KOPT-K1 (cell line): ENCODE results near the gene NPTN.
"Not testable (repeated sequence)": the region's sequence is repeated elsewhere in the genome, so short reads cannot be mapped to it uniquely, and the experiment has no call there.

Experiments used
- H3K27ac ChIP-seq: fragments of 200-600 bp; sonication (generic); 2 replicates; pipeline ENCODE4 v1.5.1; 2016; ENCODE audit warnings: antibody characterized with exemption, mild to moderate bottlenecking, low read depth, low read length; ENCODE audit not compliant: poor library complexity, severe bottlenecking
- H3K36me3 ChIP-seq: fragments of 200-600 bp; sonication (generic); 2 replicates; pipeline ENCODE4 v1.5.1; 2017; ENCODE audit warnings: antibody characterized with exemption, mild to moderate bottlenecking, low read length, moderate library complexity; ENCODE audit not compliant: insufficient read depth
- H3K9me3 ChIP-seq: fragments of 200-600 bp; sonication (generic); 2 replicates; pipeline ENCODE4 v1.5.1; 2017; ENCODE audit warnings: antibody characterized with exemption, low read length, mild to moderate bottlenecking; ENCODE audit not compliant: insufficient read depth, poor library complexity, severe bottlenecking

NPTN gene

DNA sequence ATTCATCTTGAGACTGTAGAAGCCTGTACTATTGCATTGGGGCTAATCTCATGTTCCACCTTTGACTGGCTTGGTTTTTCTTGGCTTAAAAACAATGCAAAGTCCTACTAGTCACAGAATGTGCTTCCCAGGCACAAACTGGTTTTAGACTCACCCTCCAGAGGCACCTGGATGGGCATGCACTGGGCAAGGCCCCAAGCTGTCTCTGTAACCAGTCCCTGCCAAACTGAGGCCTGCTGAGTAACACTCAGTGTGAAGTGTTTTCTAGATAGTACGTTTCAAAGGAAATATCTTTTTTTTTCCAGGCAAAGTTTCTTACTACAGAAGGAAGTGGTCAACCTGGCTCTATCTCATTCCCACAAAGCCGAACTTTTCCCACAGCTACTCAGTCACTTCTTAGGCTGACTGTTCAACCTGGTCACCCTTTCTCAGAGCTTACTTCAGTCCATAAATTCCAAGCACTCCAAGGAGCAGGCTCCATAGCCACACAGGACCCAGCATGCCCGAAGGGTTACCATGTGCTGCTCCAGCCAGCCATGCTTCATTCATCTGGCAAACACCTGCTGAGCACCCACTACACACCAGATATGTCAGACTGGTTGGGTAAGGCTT is 57.4 kb downstream of the NPTN start:
- H3K9me3 ChIP-seq, result no peaks in the 10 kb centered on the region
- H3K27ac ChIP-seq, result no peak overlapping the region
- H3K36me3 ChIP-seq, result peaks cover 24% of the 10 kb centered on the region; the same call in 1 of the 2 replicates

DNA sequence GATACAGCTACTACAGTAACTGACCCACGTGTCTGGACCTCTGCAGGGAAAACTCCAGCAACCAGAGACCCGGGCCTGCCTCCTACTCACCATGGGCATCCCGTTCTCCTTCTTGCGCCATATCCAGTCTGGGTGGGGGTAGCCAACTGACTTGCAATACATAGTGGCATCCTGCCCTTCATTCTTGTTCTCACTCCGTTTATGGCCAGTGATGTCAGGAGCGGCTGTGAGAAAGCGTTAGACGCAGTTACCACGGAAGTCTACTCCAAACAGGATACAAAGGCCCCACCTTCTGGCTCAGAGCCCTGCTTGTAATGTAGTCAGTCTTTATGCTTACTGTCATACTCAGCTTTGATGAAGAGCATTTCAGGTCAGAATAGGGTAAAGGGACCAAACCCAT is 59.6 kb downstream of the NPTN start:
- no peak overlapping the region for H3K27ac ChIP-seq
- H3K36me3 ChIP-seq, result peaks cover 41% of the 10 kb centered on the region; the same call in 1 of the 2 replicates
- no peaks in the 10 kb centered on the region for H3K9me3 ChIP-seq

DNA sequence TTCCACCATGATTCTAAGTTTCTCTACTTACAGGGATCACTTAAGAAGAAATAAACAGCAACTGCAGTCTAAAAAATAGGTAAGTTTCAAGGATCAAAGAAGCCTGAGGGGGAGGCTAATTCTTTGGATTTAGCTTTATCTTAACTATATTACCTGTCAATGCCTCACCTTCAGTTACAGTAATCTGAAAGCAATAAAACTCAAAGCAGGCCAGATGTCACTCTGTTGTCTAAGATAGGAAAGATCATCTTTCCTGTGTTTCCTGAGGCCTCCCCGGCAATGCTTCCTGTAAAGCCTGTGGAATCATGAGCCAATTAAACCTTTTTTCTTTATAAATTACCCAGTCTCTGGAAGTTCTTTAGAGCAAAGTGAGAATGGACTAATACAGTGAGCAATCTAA is 60.2 kb downstream of the NPTN start:
- H3K36me3 ChIP-seq, result peaks cover 46% of the 10 kb centered on the region; the same call in 1 of the 2 replicates
- H3K27ac ChIP-seq, result no peak overlapping the region
- no peaks in the 10 kb centered on the region for H3K9me3 ChIP-seq

DNA sequence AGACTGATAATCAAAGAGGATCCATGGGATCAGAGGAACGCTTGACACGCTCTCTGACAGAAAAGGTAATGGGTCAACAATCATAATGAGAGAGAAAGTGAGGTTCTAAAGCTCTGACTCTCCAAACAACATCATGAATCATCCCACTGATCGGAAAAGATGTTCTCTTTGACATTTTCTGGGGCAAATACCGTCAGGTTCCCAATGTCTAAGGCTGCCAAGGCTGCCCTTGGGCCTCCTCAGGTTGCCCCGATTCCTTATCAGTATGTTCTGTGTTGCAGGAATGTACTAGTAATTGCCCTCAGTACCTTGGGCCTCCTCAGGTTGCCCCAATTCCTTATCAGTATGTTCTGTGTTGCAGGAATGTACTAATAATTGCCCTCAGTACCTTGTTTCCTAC is 60.9 kb downstream of the NPTN start:
- Histone ChIP-seq H3K9me3 (no peaks in the 10 kb centered on the region), H3K27ac (no peak overlapping the region), H3K36me3 (peaks cover 53% of the 10 kb centered on the region; the same call in 1 of the 2 replicates)

DNA sequence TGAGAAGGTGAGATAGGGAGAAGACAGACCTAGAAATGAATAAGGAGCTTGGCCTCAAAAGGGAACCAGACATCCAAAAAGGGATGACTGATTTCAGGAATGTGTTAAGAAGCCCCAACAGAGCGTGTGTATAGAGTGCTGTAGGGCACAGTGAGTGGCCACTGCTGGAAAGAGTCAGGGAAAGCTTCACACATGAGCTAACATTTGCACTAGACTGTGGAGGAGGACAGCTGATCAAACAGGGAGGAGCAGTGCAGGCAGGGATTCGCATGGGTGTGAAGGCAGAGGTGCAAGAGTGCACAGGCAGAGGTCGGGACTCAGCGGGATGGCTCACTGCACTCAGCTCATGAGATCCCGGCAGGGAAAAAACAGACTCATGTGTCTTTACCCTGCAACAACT is 61.8 kb downstream of the NPTN start:
- Histone ChIP-seq H3K27ac (no peak overlapping the region), H3K9me3 (no peaks in the 10 kb centered on the region), H3K36me3 (peaks cover 58% of the 10 kb centered on the region; the same call in 1 of the 2 replicates)

DNA sequence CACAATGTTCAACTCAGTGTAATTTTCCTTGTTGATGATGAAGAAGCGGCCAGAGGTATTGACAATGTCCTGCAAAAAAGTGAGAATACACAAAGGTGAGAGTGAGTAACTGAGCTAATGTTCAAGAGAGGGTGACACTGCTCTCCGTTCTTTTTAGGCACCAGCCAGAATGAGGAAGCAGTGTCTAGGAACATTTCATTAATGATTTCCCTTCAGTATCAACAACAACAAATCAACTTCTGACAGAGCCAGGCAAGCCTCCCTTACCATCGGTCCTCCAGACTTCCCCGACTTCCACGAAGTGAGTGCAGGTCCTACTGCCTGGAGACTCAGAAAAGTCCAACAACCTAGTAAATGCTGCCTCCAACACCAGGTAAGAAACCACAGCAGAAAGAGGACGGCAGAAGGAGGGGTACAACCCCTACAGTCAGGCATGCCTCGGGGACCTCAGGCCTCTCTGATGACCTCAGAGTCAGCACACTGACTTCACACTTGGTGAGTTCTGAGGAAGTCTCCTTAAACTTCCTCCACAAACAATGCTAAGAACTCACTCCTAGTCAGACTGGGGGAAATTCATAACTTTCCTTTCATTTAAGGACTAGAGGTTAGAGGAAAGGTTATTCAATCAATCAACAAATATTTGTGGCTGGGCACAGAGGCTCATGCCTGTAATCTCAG is 62.7 kb downstream of the NPTN start:
- H3K36me3 ChIP-seq, result peaks cover 54% of the 10 kb centered on the region; the same call in 1 of the 2 replicates
- no peak overlapping the region for H3K27ac ChIP-seq
- no peaks in the 10 kb centered on the region for H3K9me3 ChIP-seq

DNA sequence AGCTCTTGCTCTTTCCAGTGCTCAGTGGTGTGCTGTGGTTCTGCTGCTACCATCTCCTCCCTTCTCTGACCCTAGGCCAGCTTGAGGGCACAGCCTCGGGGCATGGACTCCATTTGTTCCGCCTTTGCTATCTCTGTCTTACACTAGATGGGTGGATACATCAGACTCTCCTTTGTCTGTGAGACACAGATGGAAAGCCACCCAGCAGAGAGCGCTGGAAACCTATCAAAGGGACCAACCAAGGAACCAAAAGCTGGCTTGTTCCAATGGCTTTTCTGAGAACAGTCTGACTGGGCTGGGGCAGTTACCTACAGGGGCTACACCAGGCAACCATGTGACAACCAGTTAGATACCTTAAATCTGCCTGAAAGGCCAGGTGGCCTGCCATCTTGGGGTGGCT is 63.8 kb downstream of the NPTN start:
- Histone ChIP-seq H3K36me3 (peaks cover 60% of the 10 kb centered on the region; the same call in 1 of the 2 replicates), H3K9me3 (no peaks in the 10 kb centered on the region), H3K27ac (no peak overlapping the region)

DNA sequence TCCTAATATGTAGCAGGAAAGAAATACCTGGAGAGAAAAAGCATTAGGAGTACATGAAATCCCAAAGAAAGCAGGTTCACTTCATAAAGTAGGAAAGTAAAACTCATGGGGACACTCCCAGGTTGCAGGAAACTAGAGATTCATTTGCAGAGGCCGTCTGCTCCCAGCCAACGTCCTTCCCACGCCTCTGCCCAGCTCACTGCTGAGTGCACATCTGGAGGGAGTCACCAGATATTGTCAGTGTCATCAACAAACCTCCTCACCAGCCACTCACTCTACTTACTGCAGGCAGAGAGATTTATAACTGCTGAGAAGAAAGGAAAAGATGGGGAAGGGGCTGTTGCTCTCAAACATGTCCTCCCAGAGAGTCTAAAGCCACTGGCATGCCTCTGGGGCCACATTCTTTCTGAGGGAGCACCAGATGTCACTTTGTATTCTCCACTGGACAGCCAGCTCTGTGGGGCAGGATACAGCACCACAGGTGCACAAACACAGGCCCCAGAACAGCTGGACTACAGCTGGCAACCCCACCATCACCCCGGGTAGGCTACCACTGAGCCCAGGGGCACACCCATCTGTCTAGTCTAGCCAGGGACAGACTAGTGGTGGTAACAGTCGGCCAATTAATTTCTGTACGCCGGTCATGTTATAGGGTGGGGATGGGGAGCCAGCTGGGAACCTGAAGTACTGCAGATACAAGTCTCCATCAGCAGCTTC is 64.5 kb downstream of the NPTN start:
- no peak overlapping the region for H3K27ac ChIP-seq
- H3K9me3 ChIP-seq, result no peaks in the 10 kb centered on the region
- H3K36me3 ChIP-seq, result peaks cover 65% of the 10 kb centered on the region; the same call in 1 of the 2 replicates

DNA sequence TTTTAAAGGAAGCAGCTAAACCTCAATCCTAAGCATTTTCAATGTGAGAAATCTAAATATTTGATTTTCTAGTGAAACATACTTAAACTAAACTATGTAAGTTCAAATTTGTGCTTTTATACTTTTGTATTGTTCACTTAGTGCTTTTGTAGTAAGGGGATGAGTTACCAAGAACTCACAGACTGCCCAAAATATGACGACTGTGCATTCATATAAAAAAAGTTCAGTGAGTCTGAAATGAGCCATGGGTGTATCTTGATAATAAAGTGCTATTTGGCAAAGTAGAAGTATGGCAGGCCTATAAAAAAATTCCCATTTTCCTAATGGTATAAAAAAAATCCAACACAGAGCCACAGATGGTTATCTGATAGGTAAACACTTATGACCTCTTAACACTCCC is 66.2 kb downstream of the NPTN start:
- H3K9me3 ChIP-seq, result no peaks in the 10 kb centered on the region
- H3K27ac ChIP-seq, result no peak overlapping the region
- H3K36me3 ChIP-seq, result peaks cover 77% of the 10 kb centered on the region; the same call in 1 of the 2 replicates

DNA sequence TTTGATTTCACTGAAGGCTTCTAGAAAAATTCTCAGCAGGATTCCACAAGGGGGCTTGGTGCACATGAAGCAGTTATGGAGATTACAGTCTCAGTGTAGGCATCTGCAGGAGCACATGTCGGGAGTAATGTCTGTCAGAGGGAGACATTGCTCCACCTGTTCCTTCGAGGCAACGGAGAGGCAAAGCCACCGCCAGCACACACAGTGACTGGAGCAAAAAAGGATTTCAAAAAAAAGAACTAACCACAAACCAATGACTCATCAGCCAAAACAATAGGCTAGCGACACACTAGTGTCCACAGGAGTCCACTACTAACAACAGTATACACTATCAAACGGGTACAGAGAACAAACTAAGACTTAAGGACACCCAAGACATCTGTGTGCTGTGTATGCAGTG is 68.9 kb downstream of the NPTN start:
- Histone ChIP-seq H3K9me3 (no peaks in the 10 kb centered on the region), H3K36me3 (peaks cover 60% of the 10 kb centered on the region; the same call in 1 of the 2 replicates), H3K27ac (no peak overlapping the region)

DNA sequence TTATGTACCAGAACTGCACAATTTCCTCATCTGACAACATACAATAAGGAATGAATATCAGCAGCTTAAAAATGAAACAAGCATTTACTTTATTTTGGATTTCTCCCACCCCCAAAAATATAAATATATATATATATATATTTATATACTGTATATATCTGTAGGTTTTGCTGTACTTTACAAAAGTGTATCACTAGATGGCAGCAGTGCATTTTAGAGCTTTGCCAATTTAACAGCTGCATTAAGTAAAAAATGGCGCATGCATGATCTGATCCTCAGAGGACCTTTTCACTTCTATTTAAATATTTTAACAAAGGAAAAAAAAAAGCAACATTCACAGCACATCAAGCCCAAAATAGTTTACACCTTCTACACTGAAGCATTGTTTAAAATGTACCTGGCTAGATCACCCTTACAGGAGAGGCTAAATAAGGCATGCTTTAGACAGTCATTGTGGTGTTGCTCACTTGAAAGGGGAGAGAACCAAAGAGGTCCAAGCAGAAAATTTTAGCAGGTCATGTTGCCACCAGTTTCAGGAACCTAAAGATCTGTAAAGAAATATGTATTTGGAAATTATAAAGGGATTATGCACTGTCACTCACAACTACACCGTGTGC is 72.6 kb downstream of the NPTN start:
- no peak overlapping the region for H3K27ac ChIP-seq
- peaks cover 47% of the 10 kb centered on the region; the same call in 1 of the 2 replicates for H3K36me3 ChIP-seq
- H3K9me3 ChIP-seq, result no peaks in the 10 kb centered on the region

DNA sequence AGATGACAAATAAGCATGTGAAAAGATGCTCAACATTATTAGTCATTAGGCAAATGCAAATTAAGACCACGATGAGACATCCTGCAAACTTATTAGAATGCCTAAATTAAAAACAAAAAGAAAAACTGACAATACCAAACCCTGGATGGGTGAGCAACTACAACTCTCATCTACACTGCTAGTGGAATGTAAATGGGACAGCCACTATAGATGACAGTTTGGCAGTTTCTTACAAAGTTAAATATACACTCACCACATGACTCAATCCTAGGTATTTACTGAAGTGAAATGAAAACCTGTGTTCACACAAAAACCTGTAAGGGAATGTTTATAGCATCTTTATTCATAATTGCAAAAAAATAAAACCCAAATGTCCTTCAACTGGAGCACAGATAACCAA is 74.7 kb downstream of the NPTN start:
- no peaks in the 10 kb centered on the region for H3K9me3 ChIP-seq
- peaks cover 33% of the 10 kb centered on the region; the same call in 1 of the 2 replicates for H3K36me3 ChIP-seq
- no peak overlapping the region for H3K27ac ChIP-seq

DNA sequence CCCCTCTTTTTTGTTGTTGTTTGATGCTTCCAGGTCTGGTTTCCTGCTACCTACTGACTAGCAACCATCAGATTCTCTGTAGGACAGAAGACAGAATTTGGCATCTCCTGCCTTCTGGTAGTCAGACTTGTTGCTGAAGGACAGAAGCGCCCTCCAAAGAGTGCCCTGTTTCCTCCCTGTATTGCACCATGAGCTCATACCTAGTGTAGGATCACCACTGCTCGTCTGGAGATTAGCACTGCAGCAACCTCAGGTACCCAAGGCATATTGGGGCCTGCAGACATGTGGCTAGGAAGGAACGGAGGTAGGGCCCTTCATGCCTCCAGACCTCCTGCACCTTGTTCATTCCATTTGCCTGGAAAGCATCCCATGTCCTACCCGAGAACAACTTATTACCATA is 78.1 kb downstream of the NPTN start:
- peaks cover 16% of the 10 kb centered on the region; the same call in 1 of the 2 replicates for H3K36me3 ChIP-seq
- no peaks in the 10 kb centered on the region for H3K9me3 ChIP-seq
- no peak overlapping the region for H3K27ac ChIP-seq

DNA sequence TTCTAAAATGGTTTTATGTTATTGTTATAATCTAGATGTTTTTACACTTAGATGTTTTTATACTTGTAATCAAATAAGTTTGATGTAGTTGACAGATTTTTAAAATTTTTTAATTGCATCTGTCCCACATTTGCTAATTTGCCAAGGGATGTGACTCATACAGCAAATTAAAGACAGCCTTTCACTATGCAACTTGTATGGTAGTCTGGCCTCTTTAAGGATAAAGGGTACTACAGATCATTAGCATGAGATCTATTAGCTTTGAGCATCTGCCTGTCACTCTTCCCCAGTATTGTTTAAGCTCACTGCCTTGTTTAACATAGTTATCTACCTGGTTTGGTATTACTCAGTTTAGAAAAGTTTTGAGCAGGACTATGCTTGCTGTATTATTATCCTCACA is 83.0 kb downstream of the NPTN start:
- H3K27ac ChIP-seq, result no peak overlapping the region
- H3K36me3 ChIP-seq, result no peaks in the 10 kb centered on the region
- no peaks in the 10 kb centered on the region for H3K9me3 ChIP-seq

DNA sequence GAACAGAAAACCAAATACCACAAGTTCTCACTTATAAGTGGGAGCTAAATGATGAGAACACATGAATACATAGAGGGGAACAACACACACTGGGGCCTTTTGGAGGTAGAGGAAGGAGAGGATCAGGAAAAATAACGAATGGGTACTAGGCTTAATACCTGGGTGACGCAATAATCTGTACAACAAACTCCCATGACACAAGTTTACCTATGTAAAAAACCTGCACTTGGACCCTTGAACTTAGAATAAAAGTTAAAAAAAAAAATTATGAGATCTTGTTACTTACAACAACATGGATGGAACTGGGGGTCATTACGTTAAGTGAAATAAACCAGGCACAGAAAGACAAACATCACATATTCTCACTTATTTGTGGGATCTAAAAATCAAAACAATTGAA is 84.3 kb downstream of the NPTN start:
- H3K36me3 ChIP-seq, H3K27ac ChIP-seq, H3K9me3 ChIP-seq: not testable (repeated sequence)
